H1 (cell line): ENCODE measurements around the gene SPRR3. TPM values are rescaled to one million over a fixed set of nuclear protein-coding genes. Genes with fewer than 3 reads are reported as not detected.

Experiments
- ASH2L ChIP-seq: fragments of 200-600, 300-600 bp; sonication (generic); IDR thresholded peaks from one replicate; pipeline ENCODE4 v1.7.1; 2017; ENCODE audit warnings: low read length
- ATF2 ChIP-seq: IDR thresholded peaks from 2 replicates; pipeline ENCODE4 v1.6.1; 2012; ENCODE audit warnings: low read length, inconsistent platforms
- CBX5 ChIP-seq: fragments of 300-800, 300-1000 bp; sonication (generic); IDR thresholded peaks from 2 replicates; pipeline ENCODE4 v1.7.1; 2016; ENCODE audit warnings: antibody characterized with exemption, low read length, low read depth
- CBX8 ChIP-seq: fragments of 300-800, 300-1000 bp; sonication (generic); IDR thresholded peaks from 2 replicates; pipeline ENCODE4 v1.7.1; 2016; ENCODE audit warnings: low read depth, low read length, borderline replicate concordance
- CTCF ChIP-seq, 3 experiments: IDR thresholded peaks; 1 replicate in 2 of 3; 2 replicates in 1 of 3; pipeline versions ENCODE4 v1.5.1 to v1.6.1; 2011; ENCODE audit warnings: low read length in 3 of 3, mild to moderate bottlenecking in 3 of 3, inconsistent platforms in 2 of 3, low read depth in 1 of 3, moderate library complexity in 1 of 3; ENCODE audit not compliant: insufficient read depth in 1 of 3; ENCODE audit errors: control extremely low read depth in 1 of 3
- GTF2F1 ChIP-seq: IDR thresholded peaks from 2 replicates; pipeline ENCODE4 v1.6.1; 2012; ENCODE audit warnings: low read depth, low read length, improper control_type of control experiment, borderline replicate concordance
- HDAC2 ChIP-seq, 2 experiments: fragments of 300-600 bp in 1 of 2; sonication (generic) in 1 of 2; IDR thresholded peaks; 2 replicates each; pipeline ENCODE4 v1.6.1; 2011 to 2012; ENCODE audit warnings: low read depth in 2 of 2, low read length in 2 of 2, mild to moderate bottlenecking in 2 of 2, moderate library complexity in 2 of 2, borderline replicate concordance in 1 of 2, inconsistent platforms in 1 of 2
- KDM1A ChIP-seq: fragments of 200-600, 300-600 bp; sonication (generic); IDR thresholded peaks from 2 replicates; pipeline ENCODE4 v1.7.1; 2016; ENCODE audit warnings: mild to moderate bottlenecking, low read length, borderline replicate concordance
- MAX ChIP-seq: IDR thresholded peaks from 2 replicates; pipeline ENCODE4 v1.6.1; 2012; ENCODE audit warnings: inconsistent platforms
- POU5F1 ChIP-seq: IDR thresholded peaks from 2 replicates; pipeline ENCODE4 v1.6.1; 2011; ENCODE audit warnings: low read depth, mild to moderate bottlenecking, low read length, moderate library complexity
- RAD21 ChIP-seq, 2 experiments: IDR thresholded peaks in 1 of 2; conservative IDR thresholded peaks in 1 of 2; 2 replicates each; pipeline ENCODE4 v1.6.1; 2011; ENCODE audit warnings: low read depth in 2 of 2, low read length in 2 of 2, improper control_type of control experiment in 1 of 2, inconsistent platforms in 1 of 2, mild to moderate bottlenecking in 1 of 2, moderate library complexity in 1 of 2
- RBBP5 ChIP-seq: IDR thresholded peaks from 2 replicates; pipeline ENCODE4 v1.7.1; 2012; ENCODE audit warnings: low read depth, mild to moderate bottlenecking, inconsistent platforms, low read length, moderate library complexity, borderline replicate concordance
- SIN3A ChIP-seq, 2 experiments: IDR thresholded peaks in 1 of 2; conservative IDR thresholded peaks in 1 of 2; 2 replicates each; pipeline ENCODE4 v1.6.1; 2011 to 2012; ENCODE audit warnings: low read length in 2 of 2, improper control_type of control experiment in 1 of 2, low read depth in 1 of 2, mild to moderate bottlenecking in 1 of 2
- SP4 ChIP-seq: IDR thresholded peaks from 2 replicates; pipeline ENCODE4 v1.6.1; 2012; ENCODE audit warnings: low read length, inconsistent platforms
- ZNF274 ChIP-seq: IDR thresholded peaks from 2 replicates; pipeline ENCODE4 v1.7.0; 2012; ENCODE audit warnings: low read length, borderline replicate concordance; ENCODE audit errors: extremely low read depth
- polyA plus RNA-seq, 7 experiments: library from polyadenylated mRNA; depleted of rRNA in 3 of 7; stranded (reverse) in 5 of 7; unstranded in 2 of 7; fragments of >200 nt in 5 of 7; fragments of 200-250 nt in 2 of 7; gene quantifications; 1 replicate in 5 of 7; 2 replicates in 1 of 7; 4 replicates in 1 of 7; pipeline versions ENCODE4 v1.2.1 to v1.2.3, GENCODE V29; 2011 to 2013; ENCODE audit warnings: missing spikeins in 2 of 7, mixed read lengths in 2 of 7
- total RNA-seq: library from RNA; stranded (reverse); fragmentation: NEBNext Ultra II Directional; extraction: Animal tissue kit (Norgen Biotek cat#: 25700); gene quantifications from 2 replicates; pipeline ENCODE4 v1.2.1, GENCODE V29; 2021

SPRR3 gene
- total and polyA plus RNA-seq, 2 of the 8 experiments (the other 6 are each of a cell fraction or from before 2014, with no cell fraction given): not detected

GRCh38 chr1:153032677-153033308 is 31.2 kb downstream of the SPRR3 start (continued):
- no peak for TF ChIP-seq ATF2
- no peak for TF ChIP-seq SIN3A (conservative IDR thresholded peaks at IDR 0.05 in 1 of 2, IDR thresholded peaks at IDR 0.05 in 1 of 2; ENCODE audit: low read depth in 1 of 2, low read length in 2 of 2)
- TF ChIP-seq GTF2F1: no peak
- TF ChIP-seq MAX: no peak
- no peak for TF ChIP-seq SP4
- TF ChIP-seq CBX8: no peak
- TF ChIP-seq ASH2L: no peak
- TF ChIP-seq POU5F1: no peak
- peak; percentile 53 to 67 (median 54) for TF ChIP-seq CTCF (IDR thresholded peaks at IDR 0.05; ENCODE audit: control extremely low read depth in 1 of 3, insufficient read depth in 1 of 3, low read depth in 1 of 3, low read length in 3 of 3)
- no peak for TF ChIP-seq RBBP5
- TF ChIP-seq HDAC2 (IDR thresholded peaks at IDR 0.05; ENCODE audit: borderline replicate concordance in 1 of 2, low read depth in 2 of 2, low read length in 2 of 2): no peak
- TF ChIP-seq RAD21 (IDR thresholded peaks at IDR 0.05 in 1 of 2, conservative IDR thresholded peaks at IDR 0.05 in 1 of 2; ENCODE audit: low read depth in 2 of 2, low read length in 2 of 2): peak; percentile 61 to 66
- no peak for TF ChIP-seq CBX5
- TF ChIP-seq ZNF274: no peak
- no peak for TF ChIP-seq KDM1A
- TF ChIP-seq, all 59 proteins: peak for 4
